HG03097 (cell line): ENCODE data around the gene MFSD8.
A peak's percentile ranks its signal among the peaks of the same experiment; 100 is the strongest.
"Not testable (repeated sequence)": the region's sequence is repeated elsewhere in the genome, so short reads cannot be mapped to it uniquely, and the experiment has no call there.

Experiments
- ATAC-seq: cut with Tn5 transposase; IDR thresholded peaks from one replicate; pipeline ENCODE4 v1.9.1; 2021; ENCODE audit not compliant: unreplicated experiment, low FRiP score

The MFSD8 gene

DNA sequence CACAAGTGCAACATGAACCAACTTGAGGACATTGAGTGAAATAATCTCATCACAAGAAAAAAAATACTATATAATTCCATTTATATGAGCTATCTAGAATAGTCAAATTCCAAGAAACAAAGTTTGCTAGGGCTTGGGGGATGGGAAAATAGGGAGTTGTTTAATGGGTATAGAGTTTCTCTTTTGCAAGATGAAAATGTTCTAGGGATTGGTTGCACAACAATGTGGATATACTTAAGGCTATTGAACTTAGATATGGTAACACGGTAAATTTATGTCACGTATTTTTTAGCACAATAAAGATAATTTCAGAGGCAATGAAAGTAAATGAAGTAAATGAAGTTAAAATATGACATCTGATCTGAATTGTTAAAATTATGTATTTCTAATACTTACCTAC, 7.9 kb downstream of the MFSD8 start:
- no peak for ATAC-seq

DNA sequence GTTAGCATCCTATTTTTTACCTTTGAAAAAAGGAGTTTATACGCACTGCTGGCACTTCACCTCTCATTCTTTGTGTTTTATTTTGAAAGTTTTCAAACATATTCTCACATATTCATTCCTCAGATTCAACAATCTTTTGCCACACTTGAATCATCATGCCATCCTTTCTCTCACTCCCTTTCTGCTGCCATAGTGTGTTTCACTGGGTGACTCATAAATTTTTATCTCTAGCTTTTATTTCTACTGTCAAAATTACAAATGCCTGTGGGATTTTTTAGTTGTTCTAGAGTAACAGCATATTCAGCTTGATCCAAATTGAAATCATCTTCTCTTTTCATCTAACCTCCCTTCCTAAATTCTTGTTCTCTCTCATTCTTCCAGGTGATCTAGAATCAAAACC, 28.0 kb downstream of the MFSD8 start:
- ATAC-seq, result no peak

DNA sequence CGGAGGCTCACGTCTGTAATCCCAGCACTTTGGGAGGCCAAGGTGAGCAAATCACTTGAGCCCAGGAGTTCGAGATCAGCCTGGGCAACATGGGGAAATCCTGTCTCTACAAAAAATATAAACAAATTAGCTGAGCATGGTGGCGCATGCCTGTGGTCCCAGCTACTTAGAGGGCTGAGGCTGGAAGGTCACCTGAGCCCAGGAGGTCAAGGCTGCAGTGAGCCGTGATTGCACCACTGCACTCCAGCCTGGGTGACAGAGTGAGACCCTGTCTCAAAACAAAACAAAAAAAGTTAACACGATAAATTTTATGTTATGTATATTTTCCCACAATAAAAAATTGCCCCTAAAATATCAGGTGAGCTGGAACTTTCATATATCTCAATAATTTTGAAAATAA, 33.1 kb downstream of the MFSD8 start:
- not testable (repeated sequence) for ATAC-seq

DNA sequence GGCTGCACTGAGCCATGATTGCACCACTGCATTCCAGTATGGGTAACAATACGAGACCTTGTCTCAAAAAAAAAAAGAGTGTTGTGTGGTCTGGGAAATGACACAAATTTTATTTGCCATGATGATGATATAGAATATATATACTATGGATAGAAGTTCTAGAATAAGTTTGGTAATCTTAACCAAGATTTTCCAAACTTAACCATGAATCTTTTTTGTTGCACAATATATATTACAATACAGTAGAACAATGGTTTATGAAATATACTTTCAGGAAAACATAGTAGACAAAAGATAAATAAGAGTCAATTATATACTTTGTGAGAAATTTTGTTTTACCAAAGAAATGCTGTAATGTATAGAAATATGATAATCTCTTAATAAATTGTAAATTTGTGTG, 34.8 kb downstream of the MFSD8 start:
- no peak for ATAC-seq

DNA sequence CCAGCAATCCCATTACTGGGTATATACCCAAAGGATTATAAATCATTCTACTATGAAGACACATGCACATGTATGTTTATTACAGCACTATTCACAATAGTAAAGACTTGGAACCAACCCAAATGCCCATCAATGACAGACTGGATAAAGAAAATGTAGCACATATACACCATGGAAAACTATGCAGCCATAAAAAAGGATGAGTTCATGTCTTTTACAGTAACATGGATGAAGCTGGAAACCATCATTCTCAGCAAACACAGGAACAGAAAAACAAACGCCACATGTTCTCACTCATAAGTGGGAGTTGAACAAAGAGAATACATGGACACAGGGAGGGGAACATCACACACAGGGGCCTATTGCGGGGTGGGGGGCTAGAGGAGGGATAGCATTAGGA, 39.3 kb downstream of the MFSD8 start:
- not testable (repeated sequence) for ATAC-seq

DNA sequence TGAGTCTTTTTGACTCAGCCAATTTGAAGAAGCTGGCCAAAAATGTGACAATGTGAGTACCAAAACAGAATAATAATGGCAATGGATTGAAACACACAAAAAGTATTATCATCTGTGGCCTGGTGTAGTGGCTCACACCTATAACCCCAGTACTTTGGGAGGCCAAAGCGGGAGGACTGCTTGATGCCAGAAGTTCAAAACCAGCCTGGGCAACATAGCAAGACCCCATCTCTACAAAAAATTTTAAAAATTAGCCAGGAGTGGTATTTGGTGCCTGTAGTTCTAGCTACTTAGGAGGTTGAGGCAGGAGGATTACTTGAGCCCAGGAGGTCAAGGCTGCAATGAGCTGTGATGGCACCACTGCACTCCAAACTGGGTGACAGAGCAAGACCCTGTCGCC, 42.7 kb downstream of the MFSD8 start:
- ATAC-seq, result no peak

DNA sequence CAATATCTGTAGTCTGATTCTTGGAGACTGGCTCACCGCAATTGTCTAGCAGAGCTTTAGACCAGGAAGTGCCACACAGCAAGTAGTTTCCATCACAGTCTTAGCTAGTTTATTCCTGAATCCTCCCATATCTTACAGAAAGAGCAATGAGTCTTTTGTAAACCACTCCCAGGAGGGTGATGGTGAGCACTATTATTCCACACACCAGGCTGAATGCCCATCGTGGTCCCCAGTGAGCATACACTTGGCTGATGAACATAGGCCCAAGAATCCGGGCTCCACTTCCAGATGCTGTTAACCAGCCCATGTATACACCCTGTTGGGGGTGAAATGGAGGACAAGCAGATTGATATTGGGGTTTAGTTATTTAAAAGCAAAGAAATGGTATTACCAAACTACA, 44.5 kb downstream of the MFSD8 start:
- no peak for ATAC-seq

DNA sequence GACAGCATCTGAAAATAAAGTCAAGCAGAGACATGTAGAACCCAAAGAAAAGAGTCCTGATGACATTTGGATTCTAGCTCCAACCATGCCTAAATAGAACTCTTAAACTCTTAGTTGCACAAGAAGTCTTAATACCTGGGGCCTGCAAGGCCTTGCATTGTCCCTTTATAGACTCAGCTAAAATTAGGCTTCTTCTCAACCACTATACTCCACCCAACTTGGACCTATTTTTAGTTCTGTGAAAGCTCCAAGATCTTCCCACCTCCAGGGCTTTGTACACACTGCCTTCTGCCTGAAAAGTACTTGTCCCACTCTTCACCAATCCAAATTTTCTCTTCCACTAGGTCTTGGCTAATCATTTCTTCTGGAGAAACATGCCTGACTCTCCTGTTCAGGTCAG, 47.8 kb downstream of the MFSD8 start:
- no peak for ATAC-seq

DNA sequence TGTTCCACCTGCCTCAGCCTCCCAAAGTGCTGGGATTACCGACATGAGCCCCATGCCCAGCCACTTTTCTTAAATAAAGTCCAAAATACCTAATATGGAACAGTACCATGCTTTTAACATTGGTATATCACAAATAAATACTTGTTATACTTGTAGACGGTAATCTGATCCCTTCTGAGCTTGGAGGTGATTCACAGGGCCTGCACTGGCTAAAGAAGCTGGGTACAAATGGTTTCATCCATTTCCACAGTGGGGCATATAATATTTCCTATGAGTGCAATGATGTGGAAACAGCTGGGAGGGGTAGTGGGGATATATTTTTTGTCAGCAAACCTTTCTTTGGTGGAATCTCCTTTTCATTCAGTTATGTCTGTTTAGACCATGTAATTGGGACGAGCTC, 48.5 kb downstream of the MFSD8 start:
- no peak for ATAC-seq

DNA sequence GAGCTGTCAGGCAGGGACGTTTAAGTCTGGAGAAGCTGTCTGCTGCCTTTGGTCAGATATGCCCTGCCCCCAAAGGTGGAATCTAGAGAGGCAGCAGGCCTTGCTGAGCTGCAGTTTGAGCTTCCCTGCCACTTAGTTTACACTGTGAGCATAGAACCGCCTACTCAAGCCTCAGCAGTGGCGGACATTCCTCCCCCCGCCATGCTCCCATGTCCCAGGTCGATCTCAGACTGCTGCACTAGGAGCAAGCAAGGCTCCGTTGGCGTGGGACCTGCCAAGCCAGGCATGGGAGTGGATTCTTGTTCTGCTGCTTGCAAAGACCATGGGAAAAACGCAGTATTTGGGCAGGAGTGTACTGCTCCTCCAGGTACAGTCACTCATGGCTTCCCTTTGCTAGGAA, 59.9 kb downstream of the MFSD8 start:
- no peak for ATAC-seq

DNA sequence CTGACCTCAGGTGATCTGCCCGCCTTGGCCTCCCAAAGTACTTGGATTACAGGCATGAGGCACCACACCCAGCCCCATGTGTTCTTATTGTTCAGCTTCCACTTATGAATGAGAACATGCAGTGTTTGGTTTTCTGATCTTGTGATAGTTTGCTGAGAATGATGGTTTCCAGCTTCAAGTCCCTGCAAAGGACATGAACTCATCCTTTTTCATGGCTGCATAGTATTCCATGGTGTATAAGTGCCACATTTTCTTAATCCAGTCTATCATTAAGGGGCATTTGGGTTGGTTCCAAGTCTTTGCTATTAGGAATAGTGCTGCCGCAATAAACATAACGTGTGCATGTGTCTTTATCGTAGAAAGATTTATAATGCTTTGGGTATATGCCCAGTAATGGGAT, 65.3 kb downstream of the MFSD8 start:
- not testable (repeated sequence) for ATAC-seq

DNA sequence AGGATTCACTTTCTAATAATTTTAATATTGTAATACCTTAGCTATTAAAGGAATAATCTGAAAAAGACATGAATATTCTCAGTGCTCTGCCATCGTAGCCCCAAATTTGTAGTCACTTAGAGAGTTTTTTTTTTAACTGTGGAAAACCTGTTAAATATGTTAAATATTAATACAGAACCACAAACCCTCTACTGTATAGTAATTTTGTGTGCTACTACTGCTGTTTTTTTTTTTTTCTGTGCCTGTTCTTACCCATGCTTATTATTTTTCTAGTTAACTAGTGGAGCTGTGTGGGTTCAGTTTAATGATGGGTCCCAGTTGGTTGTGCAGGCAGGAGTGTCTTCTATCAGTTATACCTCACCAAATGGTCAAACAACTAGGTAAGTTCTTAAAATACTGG, 68.4 kb downstream of the MFSD8 start:
- ATAC-seq, result no peak

DNA sequence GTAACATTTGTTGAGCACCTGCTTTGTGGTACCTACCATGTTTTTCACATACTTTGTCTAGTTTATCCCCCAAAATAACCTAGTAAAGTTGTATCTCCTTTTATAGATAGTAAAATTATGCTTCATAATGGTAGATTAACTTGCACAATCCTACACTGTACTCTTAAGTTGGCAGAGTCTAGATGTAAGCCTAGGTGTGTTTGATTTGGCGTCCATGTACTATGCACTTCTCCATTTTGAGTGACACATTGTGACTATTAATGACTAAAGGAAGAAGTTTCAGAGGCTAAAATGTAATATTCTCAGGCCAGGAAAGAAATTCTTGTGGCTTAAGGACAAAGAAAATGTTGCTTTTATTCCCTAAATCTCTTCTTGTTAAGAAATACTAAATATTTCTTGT, 68.9 kb downstream of the MFSD8 start:
- no peak for ATAC-seq

DNA sequence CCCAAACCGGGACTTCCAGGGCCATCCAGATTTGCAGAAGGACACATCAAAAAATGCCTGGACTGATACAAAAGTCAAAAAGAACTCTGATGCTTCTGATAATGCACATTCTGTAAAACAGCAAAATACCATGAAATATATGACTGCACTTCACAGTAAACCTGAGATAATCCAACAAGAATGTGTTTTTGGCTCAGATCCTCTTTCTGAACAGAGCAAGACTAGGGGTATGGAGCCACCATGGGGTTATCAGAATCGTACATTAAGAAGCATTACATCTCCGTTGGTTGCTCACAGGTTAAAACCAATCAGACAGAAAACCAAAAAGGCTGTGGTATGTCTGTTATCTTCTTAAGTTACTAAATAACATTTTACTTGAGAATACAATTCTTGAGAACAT, 75.1 kb downstream of the MFSD8 start:
- no peak for ATAC-seq

DNA sequence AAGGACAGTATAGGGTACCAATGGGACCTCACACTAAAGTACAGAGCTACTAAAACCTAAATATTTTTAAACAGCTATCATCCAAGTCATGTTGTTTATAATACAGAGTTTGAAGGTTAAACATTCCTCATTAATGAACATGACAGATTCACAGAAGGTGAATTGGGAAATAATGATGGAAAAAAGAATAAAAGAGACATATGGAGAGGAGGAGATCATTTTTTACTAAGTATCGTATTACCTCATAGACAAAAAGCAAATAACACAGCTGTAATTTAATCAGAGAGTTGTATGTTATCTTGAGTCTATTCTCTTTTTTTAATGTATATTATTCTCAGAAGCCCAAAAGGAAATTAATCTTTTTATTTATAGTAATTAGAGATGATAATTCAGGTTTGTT, 76.4 kb downstream of the MFSD8 start:
- ATAC-seq, result no peak

DNA sequence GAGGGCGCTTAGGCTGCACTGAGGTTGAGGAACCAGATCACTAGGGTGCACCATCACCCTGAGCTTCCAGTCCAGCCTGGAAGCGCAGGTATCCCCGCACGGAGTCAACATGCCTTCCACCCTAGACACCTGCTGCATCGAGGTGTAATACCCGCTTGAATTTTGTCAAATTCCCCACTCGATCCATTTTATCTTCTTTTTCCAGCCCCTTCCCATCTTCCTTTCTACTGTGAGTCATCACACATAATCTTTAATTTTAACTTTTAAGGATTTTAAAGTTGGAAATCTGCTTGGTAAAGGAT, 83.5 kb downstream of the MFSD8 start:
- ATAC-seq, result peak; percentile 31

DNA sequence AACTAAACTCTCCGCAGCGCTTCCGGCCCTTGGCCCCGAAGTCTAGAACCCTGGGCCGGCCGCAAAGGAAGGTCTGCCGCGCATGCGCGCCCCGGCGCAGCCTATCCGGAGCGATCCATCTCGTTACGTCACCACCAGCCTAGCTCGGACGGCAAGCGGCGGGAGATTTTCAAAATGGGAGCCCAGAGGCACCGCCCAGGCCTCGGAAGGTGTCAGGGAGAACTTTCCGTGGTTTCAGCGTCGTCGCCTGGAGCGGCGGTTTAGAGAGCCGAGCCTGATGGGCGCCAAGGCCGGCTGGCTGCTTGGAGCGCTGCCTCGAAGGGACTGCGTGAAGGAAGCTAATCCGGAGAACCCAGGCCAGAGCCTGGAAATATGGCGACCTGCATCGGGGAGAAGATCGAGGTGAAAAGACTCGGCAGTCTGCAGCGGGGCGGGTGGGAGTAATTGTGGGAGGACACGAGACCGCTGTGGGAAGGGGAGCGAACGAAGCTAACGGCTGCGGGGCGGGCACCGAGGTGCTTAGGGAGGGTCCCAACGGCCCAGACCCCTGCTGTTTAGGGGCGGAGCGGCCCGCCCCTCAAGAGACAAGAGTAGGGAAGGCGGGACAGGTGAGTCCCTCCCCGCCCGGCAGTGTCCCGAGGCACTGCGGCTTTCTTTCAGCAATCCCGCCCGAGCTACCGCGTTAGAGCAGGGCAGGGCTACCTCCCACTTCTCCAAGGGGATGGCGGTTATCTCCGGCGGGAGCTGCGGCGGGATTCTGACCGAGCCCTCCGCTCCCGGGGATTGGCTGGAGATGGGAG, 84.0 kb downstream of the MFSD8 start, which contains the start of gene PLK4:
Gene PLK4, plus strand, starts transcription at position 131 of the 800 bp plus-strand sequence. Its CDS starts 242 bp downstream, at position 373.
- peak; percentile 95 for ATAC-seq

DNA sequence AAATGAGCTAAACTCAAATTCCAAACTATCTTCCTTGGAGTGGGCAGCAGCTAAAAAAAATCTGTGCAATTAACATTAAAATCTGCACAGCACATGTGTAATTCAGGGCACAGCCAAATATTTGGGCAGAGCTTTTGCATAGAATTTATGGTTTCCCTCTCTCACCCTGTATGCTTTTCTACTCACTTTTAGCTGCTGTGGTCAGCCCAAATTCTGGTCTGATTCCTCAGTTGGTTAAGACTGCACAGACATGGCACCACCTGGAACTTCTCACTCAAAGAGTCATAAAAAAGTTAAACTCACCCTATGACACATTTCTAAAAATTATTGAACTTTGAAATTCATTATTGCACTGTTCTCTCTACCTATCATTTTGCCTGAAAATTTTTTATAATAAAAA, 89.2 kb downstream of the MFSD8 start:
- ATAC-seq, result no peak

DNA sequence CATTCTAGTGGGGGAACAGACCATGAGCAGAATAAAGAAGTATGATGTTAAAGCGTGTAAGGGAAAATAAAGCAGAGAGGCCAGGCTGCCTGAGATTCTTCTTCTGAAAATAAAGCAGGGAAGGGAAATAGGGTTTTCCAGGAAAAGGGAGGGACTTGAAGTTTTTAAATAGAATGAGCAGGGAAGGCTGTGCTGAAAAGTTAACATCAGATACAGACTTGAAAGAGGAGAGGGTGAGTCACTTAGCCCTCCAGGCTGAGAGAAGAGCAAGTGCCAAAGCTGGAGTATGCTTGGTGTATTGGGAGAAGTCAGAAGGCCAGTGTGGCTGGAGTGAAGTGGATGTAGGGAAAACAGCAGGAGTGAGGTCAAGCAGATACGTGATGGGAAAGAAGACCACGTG, 94.3 kb downstream of the MFSD8 start:
- no peak for ATAC-seq

DNA sequence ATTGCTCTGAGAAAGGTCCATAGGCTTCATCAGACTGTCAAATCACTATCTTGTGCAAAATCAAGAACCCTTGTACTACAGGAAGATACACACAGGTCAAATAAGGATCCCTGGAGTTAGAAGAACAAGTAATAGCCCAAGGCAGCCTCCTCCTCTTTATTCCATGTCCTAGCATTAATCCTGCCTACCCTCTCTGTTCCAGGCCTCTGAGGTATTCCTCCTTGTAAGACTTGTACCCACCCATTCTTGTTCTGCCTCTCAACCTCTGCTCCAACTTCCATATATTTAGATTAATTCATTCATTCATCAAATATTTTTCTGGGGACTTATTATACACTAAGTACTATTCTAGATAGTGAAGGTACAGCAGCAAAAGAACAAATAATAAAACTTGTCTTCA, 94.7 kb downstream of the MFSD8 start:
- ATAC-seq, result no peak

DNA sequence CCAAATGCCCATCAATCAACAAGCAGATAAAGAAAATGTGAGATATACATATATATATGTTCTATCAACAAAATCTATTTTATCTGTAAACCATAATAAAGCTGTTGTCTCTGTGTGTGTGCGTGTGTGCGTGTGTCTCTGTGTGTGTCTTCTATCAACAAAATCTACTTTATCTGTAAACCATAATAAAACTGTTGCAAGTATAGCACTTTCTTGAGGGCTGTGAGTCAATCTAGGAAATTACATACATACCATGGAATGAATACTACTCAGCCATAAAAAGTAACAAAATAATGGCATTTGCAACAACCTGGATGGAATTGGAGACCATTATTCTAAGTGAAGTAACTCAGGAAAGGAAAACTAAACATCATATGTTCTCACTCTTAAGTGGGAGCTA, 96.8 kb downstream of the MFSD8 start:
- ATAC-seq, result no peak
